Effector memory CD4-positive, alpha-beta T cell (primary cell): ENCODE measurements around the gene PLXNA1.

Experiments used
- DNase-seq, 3 donors: peaks; one replicate each; pipeline ENCODE4 v3.0.0-alpha.2; 2020
- H3K27ac ChIP-seq: 2 replicates; pipeline ENCODE4 v1.7.0; 2013; ENCODE audit warnings: mild to moderate bottlenecking, low read length, moderate library complexity; ENCODE audit not compliant: insufficient read depth, poor library complexity, severe bottlenecking
- H3K27me3 ChIP-seq: replicated peaks from 2 replicates; pipeline ENCODE4 v1.7.0; 2013; ENCODE audit warnings: mild to moderate bottlenecking, low read length; ENCODE audit not compliant: insufficient read depth, control insufficient read depth, poor library complexity, severe bottlenecking
- H3K36me3 ChIP-seq: 2 replicates; pipeline ENCODE4 v1.7.0; 2013; ENCODE audit warnings: mild to moderate bottlenecking, low read length, moderate library complexity; ENCODE audit not compliant: control insufficient read depth, insufficient read depth
- H3K4me1 ChIP-seq: 2 replicates; pipeline ENCODE4 v1.7.0; 2013; ENCODE audit warnings: low read length, mild to moderate bottlenecking; ENCODE audit not compliant: control insufficient read depth, insufficient read depth, poor library complexity, severe bottlenecking
- H3K4me3 ChIP-seq: 2 replicates; pipeline ENCODE4 v1.7.0; 2013; ENCODE audit warnings: low read length, low read depth, mild to moderate bottlenecking; ENCODE audit not compliant: insufficient read depth, poor library complexity, severe bottlenecking
- H3K9me3 ChIP-seq: 2 replicates; pipeline ENCODE4 v1.7.0; 2013; ENCODE audit warnings: mild to moderate bottlenecking, low read length, moderate library complexity; ENCODE audit not compliant: control insufficient read depth

Gene PLXNA1

GRCh38 chr3:127016043-127016343 lies 33.1 kb downstream of the PLXNA1 start:
- Histone ChIP-seq H3K4me3 (no peak overlapping the region), H3K9me3 (no peaks in the 10 kb centered on the region), H3K27me3 (no peaks in the 10 kb centered on the region), H3K4me1 (no peaks in the 10 kb centered on the region), H3K36me3 (peaks cover 22% of the 10 kb centered on the region), H3K27ac (no peak overlapping the region)
- no peak for DNase-seq

GRCh38 chr3:127016461-127016860 lies 33.5 kb downstream of the PLXNA1 start:
- no peaks in the 10 kb centered on the region for H3K9me3 ChIP-seq
- H3K27me3 ChIP-seq, result no peaks in the 10 kb centered on the region
- no peak overlapping the region for H3K4me3 ChIP-seq
- H3K27ac ChIP-seq, result no peak overlapping the region
- H3K4me1 ChIP-seq, result no peaks in the 10 kb centered on the region
- peaks cover 22% of the 10 kb centered on the region for H3K36me3 ChIP-seq
- DNase-seq, result no peak

GRCh38 chr3:127017229-127017628 lies 34.3 kb downstream of the PLXNA1 start:
- H3K36me3 ChIP-seq, result peaks cover 23% of the 10 kb centered on the region
- H3K27ac ChIP-seq, result no peak overlapping the region
- no peaks in the 10 kb centered on the region for H3K4me1 ChIP-seq
- H3K27me3 ChIP-seq, result no peaks in the 10 kb centered on the region
- no peak overlapping the region for H3K4me3 ChIP-seq
- no peak for DNase-seq
- H3K9me3 ChIP-seq, result no peaks in the 10 kb centered on the region

GRCh38 chr3:127017781-127018180 lies 34.9 kb downstream of the PLXNA1 start:
- DNase-seq, result no peak
- Histone ChIP-seq H3K36me3 (peaks cover 25% of the 10 kb centered on the region), H3K27ac (no peak overlapping the region), H3K4me1 (no peaks in the 10 kb centered on the region), H3K4me3 (no peak overlapping the region), H3K9me3 (no peaks in the 10 kb centered on the region), H3K27me3 (no peaks in the 10 kb centered on the region)

GRCh38 chr3:127018306-127018828 lies 35.5 kb downstream of the PLXNA1 start:
- no peaks in the 10 kb centered on the region for H3K4me1 ChIP-seq
- no peak overlapping the region for H3K4me3 ChIP-seq
- peaks cover 28% of the 10 kb centered on the region for H3K36me3 ChIP-seq
- no peak for DNase-seq
- no peaks in the 10 kb centered on the region for H3K9me3 ChIP-seq
- no peaks in the 10 kb centered on the region for H3K27me3 ChIP-seq
- no peak overlapping the region for H3K27ac ChIP-seq

GRCh38 chr3:127019449-127019848 lies 36.5 kb downstream of the PLXNA1 start:
- Histone ChIP-seq H3K27me3 (no peaks in the 10 kb centered on the region), H3K36me3 (peaks cover 28% of the 10 kb centered on the region), H3K27ac (no peak overlapping the region), H3K4me1 (no peaks in the 10 kb centered on the region), H3K9me3 (no peaks in the 10 kb centered on the region), H3K4me3 (no peak overlapping the region)
- DNase-seq, result no peak

- H3K9me3 ChIP-seq, result no peaks in the 10 kb centered on the region
- H3K4me1 ChIP-seq, result no peaks in the 10 kb centered on the region
- no peak for DNase-seq
- no peak overlapping the region for H3K4me3 ChIP-seq
- H3K36me3 ChIP-seq, result peaks cover 28% of the 10 kb centered on the region
- no peak overlapping the region for H3K27ac ChIP-seq
- H3K27me3 ChIP-seq, result no peaks in the 10 kb centered on the region
Measured at GRCh38 chr3:127020543-127020942, 37.6 kb downstream of the PLXNA1 start.

GRCh38 chr3:127022849-127023248 lies 39.9 kb downstream of the PLXNA1 start:
- Histone ChIP-seq H3K4me1 (no peaks in the 10 kb centered on the region), H3K9me3 (no peaks in the 10 kb centered on the region), H3K36me3 (peaks cover 19% of the 10 kb centered on the region), H3K4me3 (no peak overlapping the region), H3K27me3 (no peaks in the 10 kb centered on the region), H3K27ac (no peak overlapping the region)
- DNase-seq, result no peak

GRCh38 chr3:127025456-127025855 lies 42.5 kb downstream of the PLXNA1 start:
- H3K36me3 ChIP-seq, result peaks cover 22% of the 10 kb centered on the region
- DNase-seq, result no peak
- H3K9me3 ChIP-seq, result no peaks in the 10 kb centered on the region
- H3K27me3 ChIP-seq, result no peaks in the 10 kb centered on the region
- no peak overlapping the region for H3K27ac ChIP-seq
- no peak overlapping the region for H3K4me3 ChIP-seq
- no peaks in the 10 kb centered on the region for H3K4me1 ChIP-seq

- no peaks in the 10 kb centered on the region for H3K4me1 ChIP-seq
- H3K36me3 ChIP-seq, result peaks cover 22% of the 10 kb centered on the region
- H3K27me3 ChIP-seq, result no peaks in the 10 kb centered on the region
- H3K27ac ChIP-seq, result no peak overlapping the region
- H3K9me3 ChIP-seq, result no peaks in the 10 kb centered on the region
- no peak overlapping the region for H3K4me3 ChIP-seq
- no peak for DNase-seq
Measured at GRCh38 chr3:127026036-127026435, 43.1 kb downstream of the PLXNA1 start.

- no peaks in the 10 kb centered on the region for H3K4me1 ChIP-seq
- H3K27me3 ChIP-seq, result no peaks in the 10 kb centered on the region
- no peak overlapping the region for H3K27ac ChIP-seq
- H3K4me3 ChIP-seq, result no peak overlapping the region
- peaks cover 26% of the 10 kb centered on the region for H3K36me3 ChIP-seq
- no peak for DNase-seq
- no peaks in the 10 kb centered on the region for H3K9me3 ChIP-seq
Measured at GRCh38 chr3:127026661-127027060, 43.7 kb downstream of the PLXNA1 start.
